ENCODE measurements around the gene CMYA5. TPM values are rescaled to one million over a fixed set of nuclear protein-coding genes. Genes with fewer than 3 reads are reported as not detected.
A peak's percentile ranks its signal among the peaks of the same experiment; 100 is the strongest.

Gene CMYA5
- total RNA-seq, 1 donor from 2014 or later, result 1,210 TPM

DNA sequence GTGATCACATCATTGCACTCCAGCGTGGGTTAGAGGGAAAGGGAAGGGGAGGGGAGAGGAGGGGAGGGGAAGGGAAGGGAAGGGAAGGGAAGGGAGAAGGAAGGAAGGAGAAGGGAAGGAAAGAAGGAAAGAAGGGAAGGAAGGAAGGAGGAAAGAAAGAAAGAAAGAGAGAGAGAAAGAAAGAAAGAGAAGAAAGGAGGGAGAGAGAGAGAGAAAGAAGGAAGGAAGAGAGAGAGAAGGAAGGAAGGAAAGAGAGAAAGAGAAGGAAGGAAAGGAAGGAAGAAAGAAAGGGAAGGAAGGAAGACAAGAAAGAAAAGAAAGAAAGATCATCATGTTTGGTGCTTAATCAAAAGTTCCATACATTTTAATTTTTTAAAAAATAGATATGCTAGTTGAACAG, 136.2 kb downstream of the CMYA5 start:
- Histone ChIP-seq H3K9me3 (replicated peaks) (no peaks in the 10 kb centered on the region), H3K36me3 (peaks cover under 1% of the 10 kb centered on the region), H3K27me3 (ENCODE audit: low read depth) (no peaks in the 10 kb centered on the region), H3K4me3 (no peak overlapping the region), H3K27ac (replicated peaks) (no peak overlapping the region), H3K4me1 (no peaks in the 10 kb centered on the region)
- DNase-seq, result no peak
- intact Hi-C loops (cut with micrococcal nuclease), result no loop called here
- TF ChIP-seq, protein P1, sequence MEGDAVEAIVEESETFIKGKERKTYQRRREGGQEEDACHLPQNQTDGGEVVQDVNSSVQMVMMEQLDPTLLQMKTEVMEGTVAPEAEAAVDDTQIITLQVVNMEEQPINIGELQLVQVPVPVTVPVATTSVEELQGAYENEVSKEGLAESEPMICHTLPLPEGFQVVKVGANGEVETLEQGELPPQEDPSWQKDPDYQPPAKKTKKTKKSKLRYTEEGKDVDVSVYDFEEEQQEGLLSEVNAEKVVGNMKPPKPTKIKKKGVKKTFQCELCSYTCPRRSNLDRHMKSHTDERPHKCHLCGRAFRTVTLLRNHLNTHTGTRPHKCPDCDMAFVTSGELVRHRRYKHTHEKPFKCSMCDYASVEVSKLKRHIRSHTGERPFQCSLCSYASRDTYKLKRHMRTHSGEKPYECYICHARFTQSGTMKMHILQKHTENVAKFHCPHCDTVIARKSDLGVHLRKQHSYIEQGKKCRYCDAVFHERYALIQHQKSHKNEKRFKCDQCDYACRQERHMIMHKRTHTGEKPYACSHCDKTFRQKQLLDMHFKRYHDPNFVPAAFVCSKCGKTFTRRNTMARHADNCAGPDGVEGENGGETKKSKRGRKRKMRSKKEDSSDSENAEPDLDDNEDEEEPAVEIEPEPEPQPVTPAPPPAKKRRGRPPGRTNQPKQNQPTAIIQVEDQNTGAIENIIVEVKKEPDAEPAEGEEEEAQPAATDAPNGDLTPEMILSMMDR (IDR thresholded peaks at IDR 0.05; ENCODE audit: borderline replicate concordance), result no peak

DNA sequence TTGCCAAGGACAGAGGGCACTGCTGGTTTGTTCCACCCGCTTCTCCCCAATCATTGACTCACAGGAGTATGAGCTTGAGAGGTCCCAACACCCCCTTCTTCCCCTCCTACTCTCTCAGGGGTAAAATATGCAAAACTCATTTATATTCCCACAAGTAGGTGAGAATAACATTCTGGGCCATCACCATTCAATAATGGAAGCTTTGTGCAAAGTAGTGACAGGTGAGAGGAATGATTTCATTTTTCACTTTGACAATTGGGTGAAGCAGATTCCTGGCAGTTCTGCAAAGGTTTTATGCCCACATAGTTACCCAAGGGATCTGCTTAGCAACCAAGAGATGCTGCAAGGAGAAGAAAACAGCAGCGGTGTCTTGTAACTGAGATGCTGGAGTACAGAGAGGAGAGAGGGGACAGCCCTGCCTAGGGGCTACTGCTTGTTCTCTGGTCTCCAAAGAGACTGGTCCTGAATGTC, 137.6 kb downstream of the CMYA5 start:
- Histone ChIP-seq H3K9me3 (replicated peaks) (no peaks in the 10 kb centered on the region), H3K27me3 (ENCODE audit: low read depth) (no peaks in the 10 kb centered on the region), H3K27ac (replicated peaks) (no peak overlapping the region), H3K4me3 (no peak overlapping the region), H3K36me3 (no peaks in the 10 kb centered on the region), H3K4me1 (peaks cover 13% of the 10 kb centered on the region)
- intact Hi-C loops (cut with micrococcal nuclease), result no loop called here
- TF ChIP-seq, protein P1 (IDR thresholded peaks at IDR 0.05; ENCODE audit: borderline replicate concordance), result no peak
- no peak for DNase-seq

GRCh38 chr5:79829260-79829659, 139.6 kb downstream of the CMYA5 start:
- Histone ChIP-seq H3K4me1 (peaks cover 20% of the 10 kb centered on the region), H3K9me3 (replicated peaks) (no peaks in the 10 kb centered on the region), H3K4me3 (no peak overlapping the region), H3K27me3 (ENCODE audit: low read depth) (no peaks in the 10 kb centered on the region), H3K27ac (replicated peaks) (no peak overlapping the region), H3K36me3 (no peaks in the 10 kb centered on the region)
- intact Hi-C loops (cut with micrococcal nuclease), result no loop called here
- TF ChIP-seq, protein P1 (IDR thresholded peaks at IDR 0.05; ENCODE audit: borderline replicate concordance), result peak; percentile 35
- DNase-seq, result no peak

GRCh38 chr5:79831381-79832309, 142.0 kb downstream of the CMYA5 start:
- H3K27me3 ChIP-seq (ENCODE audit: low read depth), result no peaks in the 10 kb centered on the region
- H3K4me1 ChIP-seq, result peaks cover 29% of the 10 kb centered on the region
- intact Hi-C loops (cut with micrococcal nuclease), result no loop called here
- peak overlapping the region; percentile 53 for H3K27ac ChIP-seq (replicated peaks)
- TF ChIP-seq, protein P1 (IDR thresholded peaks at IDR 0.05; ENCODE audit: borderline replicate concordance), result no peak
- H3K9me3 ChIP-seq (replicated peaks), result no peaks in the 10 kb centered on the region
- no peaks in the 10 kb centered on the region for H3K36me3 ChIP-seq
- peak; percentile 32 for DNase-seq
- no peak overlapping the region for H3K4me3 ChIP-seq

GRCh38 chr5:79832911-79833310, 143.3 kb downstream of the CMYA5 start:
- Histone ChIP-seq H3K4me3 (no peak overlapping the region), H3K27ac (replicated peaks) (no peak overlapping the region), H3K9me3 (replicated peaks) (no peaks in the 10 kb centered on the region), H3K27me3 (ENCODE audit: low read depth) (no peaks in the 10 kb centered on the region), H3K4me1 (peaks cover 33% of the 10 kb centered on the region), H3K36me3 (no peaks in the 10 kb centered on the region)
- intact Hi-C loops (cut with micrococcal nuclease), result no loop called here
- no peak for DNase-seq
- TF ChIP-seq, protein P1 (IDR thresholded peaks at IDR 0.05; ENCODE audit: borderline replicate concordance), result no peak

Data from left ventricle myocardium inferior (tissue), 1 donor.